ENCODE results near the gene GPATCH8.

DNA sequence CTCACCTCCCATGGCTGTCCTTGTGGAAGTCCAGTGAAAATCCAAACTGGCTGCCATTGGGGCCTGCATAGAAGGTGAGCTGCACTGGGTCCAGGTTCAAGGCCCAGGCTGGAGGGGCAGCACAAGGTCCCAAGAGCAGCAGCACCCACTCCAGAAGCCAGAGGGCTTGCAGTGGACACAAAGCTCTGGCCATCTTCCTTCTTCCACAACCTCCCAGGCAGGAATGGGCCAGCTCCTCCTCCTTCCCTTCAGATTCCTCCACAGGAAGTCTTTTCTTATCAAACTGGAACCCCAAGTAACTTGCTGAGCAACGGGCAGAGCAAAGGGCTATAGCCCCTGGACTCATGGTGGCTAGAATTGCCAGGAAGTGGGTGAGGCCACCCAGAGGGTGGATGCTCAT is 113.9 kb downstream of the GPATCH8 start, which contains the start of gene ITGA2B:
- TF ChIP-seq, protein P1, sequence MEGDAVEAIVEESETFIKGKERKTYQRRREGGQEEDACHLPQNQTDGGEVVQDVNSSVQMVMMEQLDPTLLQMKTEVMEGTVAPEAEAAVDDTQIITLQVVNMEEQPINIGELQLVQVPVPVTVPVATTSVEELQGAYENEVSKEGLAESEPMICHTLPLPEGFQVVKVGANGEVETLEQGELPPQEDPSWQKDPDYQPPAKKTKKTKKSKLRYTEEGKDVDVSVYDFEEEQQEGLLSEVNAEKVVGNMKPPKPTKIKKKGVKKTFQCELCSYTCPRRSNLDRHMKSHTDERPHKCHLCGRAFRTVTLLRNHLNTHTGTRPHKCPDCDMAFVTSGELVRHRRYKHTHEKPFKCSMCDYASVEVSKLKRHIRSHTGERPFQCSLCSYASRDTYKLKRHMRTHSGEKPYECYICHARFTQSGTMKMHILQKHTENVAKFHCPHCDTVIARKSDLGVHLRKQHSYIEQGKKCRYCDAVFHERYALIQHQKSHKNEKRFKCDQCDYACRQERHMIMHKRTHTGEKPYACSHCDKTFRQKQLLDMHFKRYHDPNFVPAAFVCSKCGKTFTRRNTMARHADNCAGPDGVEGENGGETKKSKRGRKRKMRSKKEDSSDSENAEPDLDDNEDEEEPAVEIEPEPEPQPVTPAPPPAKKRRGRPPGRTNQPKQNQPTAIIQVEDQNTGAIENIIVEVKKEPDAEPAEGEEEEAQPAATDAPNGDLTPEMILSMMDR (IDR thresholded peaks at IDR 0.05 in 8 of 11, conservative IDR thresholded peaks at IDR 0.05 in 3 of 11) = no peak
- TF ChIP-seq POLR2A (IDR thresholded peaks at IDR 0.05) = no peak
